HG02623 (cell line): Measurements from ENCODE around the gene MRPL46.
"Not testable (repeated sequence)": the region's sequence is repeated elsewhere in the genome, so short reads cannot be mapped to it uniquely, and the experiment has no call there.

Experiments
- ATAC-seq: cut with Tn5 transposase; IDR thresholded peaks from one replicate; pipeline ENCODE4 v1.9.1; 2021; ENCODE audit warnings: moderate library complexity; ENCODE audit not compliant: unreplicated experiment

The MRPL46 gene

GRCh38 chr15:88447206-88447605, 20.0 kb downstream of the MRPL46 start:
- no peak for ATAC-seq

- ATAC-seq = no peak
Measured at GRCh38 chr15:88441076-88441730, 26.0 kb downstream of the MRPL46 start.

- ATAC-seq = no peak
Measured at GRCh38 chr15:88440021-88440420, 27.2 kb downstream of the MRPL46 start.

- no peak for ATAC-seq
Measured at GRCh38 chr15:88438181-88438580, 29.0 kb downstream of the MRPL46 start.

GRCh38 chr15:88434106-88434505, 33.1 kb downstream of the MRPL46 start:
- not testable (repeated sequence) for ATAC-seq

- no peak for ATAC-seq
Measured at GRCh38 chr15:88433046-88433685, 34.0 kb downstream of the MRPL46 start.

- ATAC-seq = no peak
Measured at GRCh38 chr15:88431441-88431840, 35.7 kb downstream of the MRPL46 start.

GRCh38 chr15:88430051-88430450, 37.1 kb downstream of the MRPL46 start:
- ATAC-seq = no peak

GRCh38 chr15:88428805-88429605, 38.2 kb downstream of the MRPL46 start:
- ATAC-seq = no peak

- no peak for ATAC-seq
Measured at GRCh38 chr15:88428053-88428452, 39.1 kb downstream of the MRPL46 start.

- ATAC-seq = no peak
Measured at GRCh38 chr15:88426304-88426703, 40.9 kb downstream of the MRPL46 start.

- no peak for ATAC-seq
Measured at GRCh38 chr15:88423331-88423730, 43.9 kb downstream of the MRPL46 start.

- no peak for ATAC-seq
Measured at GRCh38 chr15:88419830-88420229, 47.4 kb downstream of the MRPL46 start.
